ENCODE results near the gene CEACAM8. TPM values are rescaled to one million over a fixed set of nuclear protein-coding genes. Genes with fewer than 3 reads are reported as not detected.
"Not testable (repeated sequence)": the region's sequence is repeated elsewhere in the genome, so short reads cannot be mapped to it uniquely, and the experiment has no call there.

CEACAM8 gene
- total RNA-seq, 1 experiment from 2014 or later = not detected

- ChIA-PET CTCF (interaction anchor here (0.8 kb wide), 1 partner anchor 118 kb away, joined by 3 read pairs; no protein-coding TSS in a partner anchor), RAD21 (ENCODE audit: low non-redundant PET in 1 of 2, low total read pairs in 2 of 2, uncharacterized antibody in 2 of 2, unreplicated experiment in 2 of 2) (no interaction called here), POLR2A (no interaction called here)
- no peak for TF ChIP-seq SRF (IDR thresholded peaks at IDR 0.05; ENCODE audit: low read depth)
- no peak for TF ChIP-seq TCF7L2 (IDR thresholded peaks at IDR 0.05; ENCODE audit: borderline replicate concordance, extremely low read depth, insufficient read depth, insufficient read length)
- no peak for ATAC-seq
- no peaks in the 10 kb centered on the region for H4K20me1 ChIP-seq (ENCODE audit: insufficient read depth)
- H3K4me2 ChIP-seq (ENCODE audit: low read length) = no peak overlapping the region
- no peak overlapping the region for H3K27ac ChIP-seq (ENCODE audit: low read depth, low read length)
- no peak overlapping the region for H3K9ac ChIP-seq (ENCODE audit: low read length)
- no peaks in the 10 kb centered on the region for H3K79me2 ChIP-seq (ENCODE audit: insufficient read depth, low read length)
- H3K4me3 ChIP-seq (replicated peaks in 1 of 2; ENCODE audit: low read depth in 1 of 2, low read length in 2 of 2) = no peak overlapping the region
- no peak for DNase-seq (ENCODE audit: low read depth, low spot score)
- H3K4me1 ChIP-seq (ENCODE audit: control insufficient read depth in 1 of 2, insufficient read depth in 2 of 2, low read length in 2 of 2) = peaks cover 0 to 2% of the 10 kb centered on the region in 2 experiments; a peak in 1 of 4 replicates
- H3K9me3 ChIP-seq (ENCODE audit: control insufficient read depth in 1 of 2, insufficient read depth in 1 of 2, low read depth in 1 of 2, low read length in 2 of 2) = no peaks in the 10 kb centered on the region
- intact Hi-C loops (cut with micrococcal nuclease) = no loop called here
- BruUV-seq (replicated peaks) = no TSS peak
- 0 out of 2 replicates have a peak, but pooled peaks cover 2% of the 10 kb centered on the region for H3K27me3 ChIP-seq (ENCODE audit: insufficient read depth, low read length)
- H3K36me3 ChIP-seq (ENCODE audit: control insufficient read depth in 1 of 2, insufficient read depth in 2 of 2, low read length in 2 of 2) = no peaks in the 10 kb centered on the region
- no peaks in the 10 kb centered on the region for H3K9me2 ChIP-seq (ENCODE audit: insufficient read depth)
- H2AFZ ChIP-seq (ENCODE audit: low read depth, low read length, poor library complexity, severe bottlenecking) = no peak overlapping the region
These were observed 36.1 kb downstream of the CEACAM8 start for GRCh38 chr19:42558450-42559150.

DNA sequence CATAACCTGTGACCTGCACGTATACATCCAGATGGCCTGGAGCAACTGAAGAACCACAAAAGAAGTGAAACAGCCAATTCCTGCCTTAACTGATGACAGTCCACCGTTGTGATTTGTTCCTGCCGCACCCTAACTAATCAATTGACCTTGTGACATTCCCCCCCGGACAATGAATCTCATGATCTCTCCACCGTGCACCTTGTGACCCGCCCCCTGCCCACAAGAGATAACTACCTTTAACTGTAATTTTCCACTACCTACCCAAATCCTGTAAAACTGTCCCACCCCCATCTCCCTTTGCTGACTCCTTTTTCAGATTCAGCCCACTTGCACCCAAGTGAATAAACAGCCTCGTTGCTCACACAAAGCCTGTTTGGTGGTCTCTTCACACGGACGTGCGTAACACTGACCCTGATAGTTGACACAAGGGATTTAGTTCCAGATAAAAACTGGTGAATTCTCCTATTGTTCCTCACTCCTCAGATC, 37.3 kb downstream of the CEACAM8 start:
- H2AFZ ChIP-seq (ENCODE audit: low read depth, low read length, poor library complexity, severe bottlenecking); RAD21 ChIA-PET (ENCODE audit: low non-redundant PET in 1 of 2, low total read pairs in 2 of 2, uncharacterized antibody in 2 of 2, unreplicated experiment in 2 of 2); intact Hi-C loops (cut with micrococcal nuclease); H3K9me2 ChIP-seq (ENCODE audit: insufficient read depth); CTCF ChIA-PET; BruUV-seq (replicated peaks); ATAC-seq; H3K9ac ChIP-seq (ENCODE audit: low read length); H3K4me1 ChIP-seq (ENCODE audit: control insufficient read depth in 1 of 2, insufficient read depth in 2 of 2, low read length in 2 of 2); H3K79me2 ChIP-seq (ENCODE audit: insufficient read depth, low read length); H3K4me3 ChIP-seq (replicated peaks in 1 of 2; ENCODE audit: low read depth in 1 of 2, low read length in 2 of 2); H3K9me3 ChIP-seq (ENCODE audit: control insufficient read depth in 1 of 2, insufficient read depth in 1 of 2, low read depth in 1 of 2, low read length in 2 of 2); H3K36me3 ChIP-seq (ENCODE audit: control insufficient read depth in 1 of 2, insufficient read depth in 2 of 2, low read length in 2 of 2); POLR2A ChIA-PET; H4K20me1 ChIP-seq (ENCODE audit: insufficient read depth); H3K4me2 ChIP-seq (ENCODE audit: low read length); H3K27me3 ChIP-seq (ENCODE audit: insufficient read depth, low read length); DNase-seq (ENCODE audit: low read depth, low spot score); H3K27ac ChIP-seq (ENCODE audit: low read depth, low read length): not testable (repeated sequence)

Data from HCT116 (cell line).